Left colon (tissue), 2 donors: ENCODE results near the gene PDGFA. TPM values are rescaled to one million over a fixed set of nuclear protein-coding genes. Genes with fewer than 3 reads are reported as not detected.

Experiments
- ATAC-seq: fragments of 200-7000 bp; cut with Tn5 transposase; one replicate; pipeline ENCODE4 v1.9.1; 2020; ENCODE audit warnings: mild to moderate bottlenecking, moderate library complexity
- DNase-seq, 2 donors: peaks; one replicate each; pipeline ENCODE4 v3.0.0-alpha.2; 2020
- intact Hi-C, 2 donors: fragments of 100-400 bp; cut with DNase I in 1 of 2; cut with micrococcal nuclease in 1 of 2; formaldehyde crosslinking; loops; one replicate each; pipeline versions ENCODE4 v1.11.2 to v1.14.0; 2022; cut with DNase I, micrococcal nuclease
- total RNA-seq, 2 donors: library from RNA; stranded (reverse); fragmentation: NEBNext Ultra II Directional; extraction: Animal tissue kit (Norgen Biotek cat#: 25700); gene quantifications; one replicate each; pipeline ENCODE4 v1.2.1, GENCODE V29; 2021
- donor health status: DM: no; HTN: no; CAD: no.
- donor health status: DM: yes; HTN: yes; CAD: no.

Gene PDGFA
- total RNA-seq, 2 donors from 2014 or later = 58.7 to 80.2 TPM

- peak; percentile 4 to 31 for DNase-seq
- intact Hi-C loops = no loop called here
These were observed 47.6 kb downstream of the PDGFA start for GRCh38 chr7:471866-472639.

GRCh38 chr7:471191-471865, 48.3 kb downstream of the PDGFA start:
- ATAC-seq = no peak
- peak in 1 of 2 donors; percentile 14 for DNase-seq
- intact Hi-C loops = no loop called here

More at GRCh38 chr7:471866-472639, 47.6 kb downstream of the PDGFA start:
- ATAC-seq = no peak

- DNase-seq = peak; percentile 1 to 8
- intact Hi-C loops = no loop called here
These were observed 50.1 kb downstream of the PDGFA start for GRCh38 chr7:469563-469961.

GRCh38 chr7:468681-469562, 50.7 kb downstream of the PDGFA start:
- peak; percentile 0 to 10 for DNase-seq
- intact Hi-C loops = no loop called here
- ATAC-seq = no peak

More at GRCh38 chr7:469563-469961, 50.1 kb downstream of the PDGFA start:
- ATAC-seq = no peak

GRCh38 chr7:467856-468545, 51.6 kb downstream of the PDGFA start:
- peak in 1 of 2 donors; percentile 1 for DNase-seq
- intact Hi-C loops = no loop called here
- no peak for ATAC-seq

GRCh38 chr7:467393-467828, 52.2 kb downstream of the PDGFA start:
- DNase-seq (peak in 1 of 2 donors; percentile 9), ATAC-seq (no peak)
- intact Hi-C loops = no loop called here

GRCh38 chr7:466465-467191, 53.0 kb downstream of the PDGFA start:
- no peak for ATAC-seq
- intact Hi-C loops = no loop called here
- DNase-seq = peak in 1 of 2 donors; percentile 6

GRCh38 chr7:465710-466400, 53.8 kb downstream of the PDGFA start:
- intact Hi-C loops = no loop called here
- no peak for ATAC-seq
- peak in 1 of 2 donors; percentile 11 for DNase-seq

GRCh38 chr7:464454-465401, 54.9 kb downstream of the PDGFA start:
- intact Hi-C loops = no loop called here
- peak in 1 of 2 donors; percentile 22 for DNase-seq
- no peak for ATAC-seq

GRCh38 chr7:463817-464453, 55.7 kb downstream of the PDGFA start:
- intact Hi-C loops = no loop called here
- peak in 1 of 2 donors; percentile 12 for DNase-seq
- no peak for ATAC-seq

- ATAC-seq (no peak), DNase-seq (no peak)
- intact Hi-C loops = no loop called here
These were observed 56.3 kb downstream of the PDGFA start for GRCh38 chr7:463362-463781.

- intact Hi-C loops = no loop called here
- ATAC-seq (no peak), DNase-seq (no peak)
These were observed 57.2 kb downstream of the PDGFA start for GRCh38 chr7:462173-463103.

- ATAC-seq = no peak
- intact Hi-C loops = no loop called here
- no peak for DNase-seq
These were observed 58.0 kb downstream of the PDGFA start for GRCh38 chr7:461453-462172.

- ATAC-seq = no peak
- intact Hi-C loops = no loop called here
- DNase-seq = no peak
These were observed 58.6 kb downstream of the PDGFA start for GRCh38 chr7:461117-461452.
